GM10847 (cell line): ENCODE measurements around the gene TRPC4.

Source experiments
- POLR2A ChIP-seq: IDR thresholded peaks from 2 replicates; pipeline ENCODE4 v1.6.1; 2011; ENCODE audit not compliant: insufficient read length; ENCODE audit errors: extremely low read depth

The TRPC4 gene

GRCh38 chr13:37870895-37871550 is 1.5 kb upstream of the TRPC4 start:
- TF ChIP-seq POLR2A = no peak

- TF ChIP-seq POLR2A = no peak
Measured at GRCh38 chr13:37870489-37870845, 895 bp upstream of the TRPC4 start.

GRCh38 chr13:37869506-37869755 is 141 bp downstream of the TRPC4 start:
- no peak for TF ChIP-seq POLR2A

- TF ChIP-seq POLR2A = no peak
Measured at GRCh38 chr13:37868691-37869505, 674 bp downstream of the TRPC4 start.

GRCh38 chr13:37863708-37864107 is 5.9 kb downstream of the TRPC4 start:
- no peak for TF ChIP-seq POLR2A

- TF ChIP-seq POLR2A = no peak
Measured at GRCh38 chr13:37835392-37835791, 34.2 kb downstream of the TRPC4 start.

- no peak for TF ChIP-seq POLR2A
Measured at GRCh38 chr13:37833411-37833810, 36.2 kb downstream of the TRPC4 start.

- no peak for TF ChIP-seq POLR2A
Measured at GRCh38 chr13:37816276-37816675, 53.3 kb downstream of the TRPC4 start.

GRCh38 chr13:37811441-37811840 is 58.1 kb downstream of the TRPC4 start:
- TF ChIP-seq POLR2A = no peak

- TF ChIP-seq POLR2A = no peak
Measured at GRCh38 chr13:37806666-37807065, 62.9 kb downstream of the TRPC4 start.

GRCh38 chr13:37797631-37798030 is 71.9 kb downstream of the TRPC4 start:
- TF ChIP-seq POLR2A = no peak

GRCh38 chr13:37795326-37795725 is 74.2 kb downstream of the TRPC4 start:
- TF ChIP-seq POLR2A = no peak

GRCh38 chr13:37791699-37792098 is 77.9 kb downstream of the TRPC4 start:
- no peak for TF ChIP-seq POLR2A

- TF ChIP-seq POLR2A = no peak
Measured at GRCh38 chr13:37788346-37788745, 81.2 kb downstream of the TRPC4 start.

GRCh38 chr13:37777676-37778075 is 91.9 kb downstream of the TRPC4 start:
- no peak for TF ChIP-seq POLR2A

GRCh38 chr13:37775871-37776270 is 93.7 kb downstream of the TRPC4 start:
- TF ChIP-seq POLR2A = no peak

- TF ChIP-seq POLR2A = no peak
Measured at GRCh38 chr13:37772644-37773043, 96.9 kb downstream of the TRPC4 start.

- no peak for TF ChIP-seq POLR2A
Measured at GRCh38 chr13:37769545-37769944, 100.0 kb downstream of the TRPC4 start.

GRCh38 chr13:37769078-37769477 is 100.5 kb downstream of the TRPC4 start:
- no peak for TF ChIP-seq POLR2A
